HG02798 (cell line): ENCODE results near the gene MYBPH.

Experiments
- ATAC-seq: cut with Tn5 transposase; IDR thresholded peaks from one replicate; pipeline ENCODE4 v1.9.1; 2021; ENCODE audit warnings: mild to moderate bottlenecking; ENCODE audit not compliant: unreplicated experiment, poor library complexity

The MYBPH gene

DNA sequence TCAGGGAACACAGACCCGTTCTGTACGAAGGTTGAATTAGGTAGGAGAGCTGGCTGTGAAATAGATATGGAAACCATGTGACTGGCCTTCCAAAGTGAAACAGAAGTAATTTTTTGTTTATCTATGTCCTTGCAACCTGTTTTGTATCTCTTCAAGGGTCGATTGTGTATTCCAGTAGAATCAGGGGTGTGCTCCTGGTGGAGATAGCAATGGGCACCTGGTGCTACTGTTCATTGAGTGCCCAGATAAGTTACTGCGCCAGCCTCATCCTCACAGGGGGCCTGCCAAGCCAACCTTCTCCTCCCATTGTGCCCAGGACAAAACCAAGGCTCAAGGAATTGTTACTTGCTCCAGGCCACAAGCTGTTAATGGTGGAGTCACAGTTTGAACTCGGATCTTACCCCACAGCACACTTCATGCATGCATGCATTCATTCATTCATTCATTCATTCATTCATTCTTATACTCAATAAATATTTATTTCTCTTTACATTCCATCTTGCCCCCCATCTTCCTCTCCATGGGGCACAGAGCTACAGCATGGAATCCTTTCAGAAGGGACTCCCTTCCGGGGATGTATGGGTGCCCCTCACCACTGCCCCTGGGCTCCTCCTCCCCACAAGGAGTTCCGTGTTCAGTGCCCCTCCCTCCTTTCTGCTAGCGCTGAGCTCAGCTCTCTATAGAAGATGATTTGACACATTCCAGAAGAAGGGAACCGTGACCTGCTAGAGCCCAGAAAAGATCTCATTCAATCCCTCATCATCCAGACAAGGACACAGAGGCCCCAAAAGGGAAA is 24.1 kb downstream of the MYBPH start:
- no peak for ATAC-seq

DNA sequence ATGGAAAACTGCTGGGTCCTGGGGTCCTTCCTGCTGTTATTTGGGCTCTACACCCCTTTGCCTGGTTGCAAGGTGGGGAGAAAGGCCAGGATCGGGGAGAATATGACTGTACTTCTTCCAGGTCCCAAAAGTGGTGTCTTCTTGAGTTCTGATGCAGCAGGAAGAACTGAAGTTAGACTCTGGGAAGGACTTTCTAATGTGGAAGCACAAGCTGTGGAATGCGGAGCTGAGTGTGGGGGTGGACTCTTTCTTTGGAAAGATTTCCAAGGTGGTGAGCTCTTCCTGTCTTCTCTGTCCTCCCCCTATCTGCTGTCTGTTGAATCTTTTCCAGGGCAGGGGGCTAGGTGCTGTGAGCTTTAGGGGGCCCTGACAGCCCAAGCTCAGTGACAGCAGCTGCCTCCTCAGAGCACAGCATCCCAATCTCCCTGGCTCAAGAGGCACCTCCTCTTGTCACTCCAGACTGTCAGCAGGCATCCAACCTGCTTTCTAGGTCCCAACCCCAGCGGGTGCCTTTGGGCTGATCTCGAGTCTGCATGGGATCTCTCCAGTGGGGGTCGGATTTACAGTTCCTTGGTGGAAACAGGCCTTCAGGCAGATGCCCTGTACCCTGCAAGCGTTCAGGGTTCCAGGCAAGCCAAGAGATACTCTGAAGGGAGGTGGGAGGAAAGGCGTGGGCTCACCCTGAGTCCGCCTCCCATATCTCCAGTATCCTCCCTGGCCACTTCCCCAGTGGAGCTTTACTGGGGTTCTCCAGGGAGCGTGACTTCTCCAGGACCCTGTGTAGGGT is 24.9 kb downstream of the MYBPH start:
- no peak for ATAC-seq

DNA sequence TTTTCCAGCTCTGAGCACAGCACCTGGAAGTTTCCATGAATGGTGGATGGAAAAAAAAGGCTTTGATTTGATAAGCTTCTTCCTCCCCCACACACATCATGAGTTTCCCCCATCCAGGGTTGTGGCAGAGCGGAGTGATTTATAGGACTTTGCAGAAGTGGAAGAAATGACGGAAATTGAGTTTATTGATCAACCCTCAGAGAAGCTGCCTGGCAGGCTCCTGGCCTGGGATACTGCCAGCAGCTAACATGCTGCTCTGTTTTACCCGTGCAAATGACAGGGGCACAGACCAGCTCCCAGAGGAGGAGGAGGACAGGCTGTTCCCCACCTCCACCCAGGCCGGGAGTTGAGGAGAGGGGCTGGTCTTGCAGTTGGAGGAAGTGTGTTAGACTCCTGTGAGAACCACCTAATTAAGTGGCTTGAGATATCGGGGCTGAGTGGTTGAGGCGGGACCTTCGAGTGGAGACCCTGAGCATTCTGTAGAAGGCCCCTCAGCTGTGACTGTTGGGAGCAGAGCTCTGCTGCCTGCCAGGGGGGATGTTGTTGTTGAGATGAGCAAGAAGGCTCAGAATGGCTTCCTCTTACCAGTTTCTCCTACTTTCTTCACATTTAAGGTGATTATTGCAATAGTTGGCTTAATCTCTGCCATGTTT is 26.3 kb downstream of the MYBPH start:
- no peak for ATAC-seq

DNA sequence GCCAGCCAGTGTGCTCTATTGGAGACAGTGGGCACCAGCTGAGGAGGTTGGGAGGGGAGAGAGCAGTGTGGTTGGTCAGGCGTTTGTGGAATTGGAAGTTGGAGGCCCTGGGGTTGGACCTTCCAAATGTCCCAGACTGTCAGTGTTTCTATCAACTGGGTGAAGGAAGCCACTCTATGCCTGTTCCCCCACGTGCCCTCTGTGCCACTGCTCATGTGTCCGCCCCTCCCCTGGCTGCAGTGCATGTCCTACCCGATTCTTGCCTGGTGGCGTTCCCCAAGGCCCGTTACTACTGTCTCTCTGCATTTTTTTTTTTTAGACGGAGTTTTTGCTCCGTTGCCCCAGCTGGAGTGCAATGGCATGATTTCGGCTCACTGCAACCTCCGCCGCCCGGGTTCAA is 27.0 kb downstream of the MYBPH start:
- no peak for ATAC-seq

DNA sequence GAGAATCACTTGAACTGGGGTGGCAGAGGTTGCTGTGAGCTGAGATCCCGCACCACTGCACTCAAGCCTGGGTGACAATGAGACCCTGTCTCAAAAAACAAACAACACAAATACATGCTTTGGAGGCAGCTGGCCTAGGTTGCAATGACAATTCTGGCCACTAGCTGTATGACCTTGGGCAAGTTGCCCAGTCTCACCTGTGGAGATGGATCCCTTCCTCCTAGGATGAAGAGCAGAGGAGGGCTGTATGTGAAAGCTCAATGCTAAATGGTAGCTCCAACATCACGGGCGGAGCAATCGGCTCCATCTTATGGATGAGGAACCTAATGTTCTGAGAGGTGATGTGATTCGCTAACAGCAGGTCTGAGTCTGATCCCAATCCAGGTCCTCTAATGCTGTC is 27.5 kb downstream of the MYBPH start:
- no peak for ATAC-seq

- no peak for ATAC-seq
These were observed 28.2 kb downstream of the MYBPH start for GRCh38 chr1:203147376-203147775.

DNA sequence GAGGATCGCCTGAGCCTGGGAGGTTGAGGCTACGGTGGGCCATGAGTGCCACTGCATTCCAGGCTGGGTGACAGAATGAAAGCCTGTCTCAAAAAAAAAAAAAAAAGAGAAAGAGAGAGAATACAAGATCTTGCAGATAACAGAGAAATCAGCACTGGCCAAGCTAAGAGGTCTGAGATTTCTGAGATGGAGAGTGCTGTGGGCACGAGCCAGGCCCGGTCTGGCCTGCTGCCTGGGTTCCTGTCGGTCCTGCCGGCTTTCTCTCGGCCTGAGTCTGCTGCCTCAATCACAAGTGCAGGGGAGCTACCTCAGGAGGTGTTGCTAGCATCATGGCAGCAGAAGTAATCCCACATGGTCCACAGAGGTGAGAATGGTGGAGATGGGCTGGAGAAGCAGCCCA is 29.1 kb downstream of the MYBPH start:
- ATAC-seq, result no peak

- no peak for ATAC-seq
These were observed 29.6 kb downstream of the MYBPH start for GRCh38 chr1:203146042-203146369.

GRCh38 chr1:203145321-203146041 is 30.1 kb downstream of the MYBPH start:
- no peak for ATAC-seq

GRCh38 chr1:203144661-203145060 is 31.0 kb downstream of the MYBPH start:
- no peak for ATAC-seq

GRCh38 chr1:203143641-203144040 is 32.0 kb downstream of the MYBPH start:
- ATAC-seq, result no peak

GRCh38 chr1:203142684-203143408 is 32.8 kb downstream of the MYBPH start:
- no peak for ATAC-seq

GRCh38 chr1:203142124-203142523 is 33.5 kb downstream of the MYBPH start:
- ATAC-seq, result no peak

DNA sequence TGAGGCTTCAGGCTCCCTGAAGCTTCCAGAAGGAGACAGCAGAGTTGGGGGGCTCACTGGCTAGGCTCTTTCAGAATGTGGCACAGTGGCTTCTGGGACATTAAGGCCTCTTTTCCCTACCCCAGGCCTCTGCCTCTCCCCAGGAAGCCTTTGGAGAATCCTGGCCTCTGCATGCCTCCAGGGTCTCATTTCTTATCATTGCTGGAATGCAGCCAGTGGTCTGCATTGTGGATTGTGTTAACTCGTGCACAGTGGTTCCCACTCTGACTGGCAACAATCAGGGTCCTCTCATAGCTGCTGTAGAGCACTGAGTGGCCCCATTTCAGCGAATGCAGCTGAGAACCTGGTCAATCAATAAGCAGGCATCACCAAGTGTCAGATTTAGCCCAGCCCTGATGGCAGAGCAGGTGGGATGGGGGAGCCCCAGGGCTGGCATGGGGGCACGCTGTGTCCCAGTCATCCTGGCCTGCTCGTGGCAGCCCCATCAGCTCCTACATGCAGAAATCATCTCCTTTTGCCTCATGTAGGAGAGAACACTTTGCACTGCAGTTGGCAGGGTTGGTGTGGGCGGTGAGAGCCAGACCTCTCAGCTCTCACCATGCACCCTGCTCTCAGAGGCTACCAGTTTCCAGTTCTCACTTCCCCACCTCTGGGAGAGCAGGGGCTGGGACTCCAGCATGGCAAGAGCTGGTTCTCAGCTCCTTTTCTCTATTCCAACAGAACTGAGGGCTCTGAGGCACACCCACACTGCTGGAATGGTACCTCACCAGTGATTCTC is 34.7 kb downstream of the MYBPH start:
- ATAC-seq, result no peak

- no peak for ATAC-seq
These were observed 35.6 kb downstream of the MYBPH start for GRCh38 chr1:203139976-203140475.

- ATAC-seq, result no peak
These were observed 37.6 kb downstream of the MYBPH start for GRCh38 chr1:203138066-203138465.

DNA sequence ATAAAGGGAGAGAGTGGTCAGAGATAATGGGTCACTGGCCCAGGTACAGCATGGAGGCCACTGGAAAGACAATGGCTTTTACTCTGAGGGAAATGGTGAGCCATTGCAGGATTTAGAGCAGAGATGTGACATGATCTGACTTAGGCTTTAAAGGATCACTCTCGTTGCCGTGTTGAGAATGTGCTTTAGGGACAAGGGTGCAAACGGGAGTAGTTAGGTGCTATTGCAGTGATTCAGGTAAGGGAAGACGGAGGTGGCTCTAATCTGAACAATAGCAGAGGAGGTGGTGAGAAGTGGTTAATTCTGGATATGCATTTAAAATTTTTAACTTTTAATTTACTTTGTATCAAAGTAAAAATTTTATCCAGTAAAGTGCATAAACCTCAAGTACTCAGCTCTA is 38.3 kb downstream of the MYBPH start:
- no peak for ATAC-seq

DNA sequence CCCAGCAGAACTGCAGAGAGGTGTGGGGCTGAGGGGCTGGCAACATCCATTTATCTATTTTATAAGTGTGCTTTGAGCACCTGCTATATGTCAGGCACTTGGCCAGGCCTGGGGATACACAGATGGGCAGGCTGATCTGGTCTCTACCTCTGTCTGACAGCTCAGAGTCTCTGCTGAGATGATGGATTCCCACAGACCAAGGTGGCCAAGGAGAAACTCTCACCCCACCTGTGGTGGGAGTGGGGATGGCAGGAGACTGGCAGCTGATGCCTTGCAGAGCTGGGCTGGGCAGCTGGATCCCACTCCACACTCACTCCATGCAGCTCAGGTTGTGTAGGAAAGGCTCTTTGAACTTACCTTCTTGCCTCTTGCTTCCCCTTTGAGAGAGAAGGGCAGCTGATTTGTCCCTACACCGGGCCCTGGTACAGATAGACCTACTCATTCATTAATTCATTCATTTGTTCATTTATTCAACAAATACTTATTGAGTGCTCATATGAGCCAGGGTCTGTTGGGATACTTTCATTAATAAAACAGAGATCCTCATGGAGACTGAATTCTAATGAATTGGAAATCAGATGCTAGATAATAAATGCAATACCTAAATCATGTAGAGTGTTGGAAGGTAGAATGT is 39.1 kb downstream of the MYBPH start:
- no peak for ATAC-seq
